VCaP (cell line): ENCODE measurements around the gene SERPINE1.

ENCODE experiments used
- H3K27ac ChIP-seq: fragments of 450-650 bp; 2 replicates; pipeline ENCODE4 v1.5.1; 2017
- CTCF ChIP-seq: fragments of 450-650 bp; conservative IDR thresholded peaks from 2 replicates; pipeline ENCODE4 v1.5.1; 2017; ENCODE audit warnings: mild to moderate bottlenecking, moderate library complexity

The SERPINE1 gene

GRCh38 chr7:101156277-101156676, 29.4 kb downstream of the SERPINE1 start:
- no peak; the same call in 1 of the 2 replicates for TF ChIP-seq CTCF
- H3K27ac ChIP-seq = peak overlapping the region; percentile 89; the same call in 1 of the 2 replicates

- no peak for TF ChIP-seq CTCF
- no peak overlapping the region for H3K27ac ChIP-seq
Observed at GRCh38 chr7:101156866-101157589, 30.1 kb downstream of the SERPINE1 start.

- H3K27ac ChIP-seq = peak overlapping the region; percentile 98
- TF ChIP-seq CTCF = no peak
Observed at GRCh38 chr7:101159696-101160674, 33.1 kb downstream of the SERPINE1 start.

- H3K27ac ChIP-seq = peak overlapping the region; percentile 98
- TF ChIP-seq CTCF = no peak
Observed at GRCh38 chr7:101160910-101161309, 34.0 kb downstream of the SERPINE1 start.

- TF ChIP-seq CTCF = no peak
- H3K27ac ChIP-seq = peak overlapping the region; percentile 98
Observed at GRCh38 chr7:101161692-101162471, 35.0 kb downstream of the SERPINE1 start.

DNA sequence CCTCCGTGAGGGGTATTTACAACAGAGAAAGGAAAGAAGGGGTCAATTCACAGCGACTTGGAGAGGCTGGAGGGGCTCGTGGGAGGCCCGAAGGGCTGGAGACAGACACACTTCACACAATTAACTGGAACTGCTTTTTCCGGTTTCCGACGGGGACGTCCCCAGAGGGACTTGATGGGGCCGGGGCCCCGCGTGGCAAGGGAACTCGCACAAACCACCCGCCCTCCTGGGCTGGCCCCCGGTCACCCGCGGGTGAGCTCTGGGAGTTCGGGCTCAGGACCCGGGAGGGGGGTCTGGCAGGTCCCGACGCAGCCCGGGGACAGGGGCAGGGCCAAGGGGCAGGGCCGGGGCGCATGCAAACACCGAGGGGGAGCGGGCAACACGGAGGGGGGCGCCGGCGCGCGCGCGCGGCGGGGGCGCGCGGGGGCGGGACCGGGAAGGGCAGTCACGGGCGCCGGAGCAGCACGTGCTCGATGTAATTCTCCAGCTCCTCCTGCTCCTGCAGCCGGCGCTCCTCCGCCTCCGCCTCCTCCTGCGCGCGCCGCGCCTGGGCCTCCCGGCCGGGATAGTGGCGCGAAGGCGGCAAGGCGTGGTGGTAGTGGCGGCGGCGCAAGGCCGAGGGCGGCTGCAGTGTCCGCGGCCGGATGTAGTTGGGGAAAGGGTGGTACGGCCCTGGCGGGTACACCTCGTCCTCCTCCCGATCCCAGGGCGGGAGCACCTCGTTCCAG, 35.8 kb downstream of the SERPINE1 start:
- no peak for TF ChIP-seq CTCF
- peak overlapping the region; percentile 98 for H3K27ac ChIP-seq
